ENCODE results near the gene MSRB1.
A peak's percentile ranks its signal among the peaks of the same experiment; 100 is the strongest.
"Not testable (repeated sequence)": the region's sequence is repeated elsewhere in the genome, so short reads cannot be mapped to it uniquely, and the experiment has no call there.

Gene MSRB1

DNA sequence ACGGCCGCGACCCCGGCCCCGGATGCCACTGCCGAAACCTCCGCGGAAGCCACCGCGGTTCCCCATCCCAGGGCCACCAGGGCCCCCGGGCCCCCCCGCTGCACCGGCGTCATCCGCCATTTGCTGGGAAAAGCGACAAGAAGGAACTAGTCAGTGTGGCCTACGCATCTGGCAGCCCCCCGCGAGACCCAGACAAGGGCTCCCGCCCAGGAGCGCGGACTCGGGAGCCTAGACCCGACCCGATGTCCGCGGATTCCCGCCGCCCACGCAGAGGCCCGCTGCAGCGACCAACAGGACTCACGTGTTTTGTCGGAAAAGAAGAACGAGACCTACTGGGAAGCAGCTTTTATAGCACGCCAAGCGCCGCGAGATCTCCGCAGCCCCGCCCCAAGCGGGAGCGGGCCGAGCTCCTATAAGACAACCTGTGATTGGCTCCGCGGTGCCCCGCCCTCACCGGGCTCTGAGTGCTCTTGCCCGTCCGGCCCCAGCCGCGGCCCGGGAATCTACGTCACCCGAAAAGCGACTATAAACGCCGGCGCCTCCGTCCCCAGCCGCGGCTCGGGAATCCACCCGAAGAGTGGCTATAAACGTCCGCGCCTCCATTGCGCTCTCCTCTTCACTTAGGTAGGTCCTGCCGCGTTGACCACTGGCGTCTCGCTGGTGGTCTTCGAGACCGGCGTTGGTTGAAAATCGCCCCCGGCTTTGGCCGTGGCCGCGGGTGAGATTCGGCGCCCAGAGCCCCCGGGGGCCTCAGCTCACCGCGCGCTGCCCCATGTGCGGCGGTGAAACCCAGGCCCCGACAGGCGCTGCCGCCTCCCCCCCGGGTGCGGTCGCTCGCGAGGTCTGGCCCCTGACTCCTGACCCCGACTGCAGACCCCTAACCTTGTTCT lies 21.8 kb upstream of the MSRB1 start, which contains the start of gene RPS2:
RPS2 (minus strand) TSS at position 321 of the 890 bp plus-strand sequence; CDS start at position 120, 201 bp downstream.
- peak; percentile 99 for DNase-seq (ENCODE audit: low read depth)
- peak within 1 kb of the TSS; percentile 63 for H3K4me3 ChIP-seq (ENCODE audit: low read length)
- TF ChIP-seq, protein P1, sequence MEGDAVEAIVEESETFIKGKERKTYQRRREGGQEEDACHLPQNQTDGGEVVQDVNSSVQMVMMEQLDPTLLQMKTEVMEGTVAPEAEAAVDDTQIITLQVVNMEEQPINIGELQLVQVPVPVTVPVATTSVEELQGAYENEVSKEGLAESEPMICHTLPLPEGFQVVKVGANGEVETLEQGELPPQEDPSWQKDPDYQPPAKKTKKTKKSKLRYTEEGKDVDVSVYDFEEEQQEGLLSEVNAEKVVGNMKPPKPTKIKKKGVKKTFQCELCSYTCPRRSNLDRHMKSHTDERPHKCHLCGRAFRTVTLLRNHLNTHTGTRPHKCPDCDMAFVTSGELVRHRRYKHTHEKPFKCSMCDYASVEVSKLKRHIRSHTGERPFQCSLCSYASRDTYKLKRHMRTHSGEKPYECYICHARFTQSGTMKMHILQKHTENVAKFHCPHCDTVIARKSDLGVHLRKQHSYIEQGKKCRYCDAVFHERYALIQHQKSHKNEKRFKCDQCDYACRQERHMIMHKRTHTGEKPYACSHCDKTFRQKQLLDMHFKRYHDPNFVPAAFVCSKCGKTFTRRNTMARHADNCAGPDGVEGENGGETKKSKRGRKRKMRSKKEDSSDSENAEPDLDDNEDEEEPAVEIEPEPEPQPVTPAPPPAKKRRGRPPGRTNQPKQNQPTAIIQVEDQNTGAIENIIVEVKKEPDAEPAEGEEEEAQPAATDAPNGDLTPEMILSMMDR (IDR thresholded peaks at IDR 0.05; ENCODE audit: insufficient read depth, low read depth, low read length, missing control alignments) = no peak

- no peak for DNase-seq (ENCODE audit: low read depth)
- TF ChIP-seq, protein P1 (IDR thresholded peaks at IDR 0.05; ENCODE audit: insufficient read depth, low read depth, low read length, missing control alignments) = no peak
- H3K4me3 ChIP-seq (ENCODE audit: low read length) = peak overlapping the region; percentile 63
Observed at GRCh38 chr16:1963806-1964505, 21.0 kb upstream of the MSRB1 start.

DNA sequence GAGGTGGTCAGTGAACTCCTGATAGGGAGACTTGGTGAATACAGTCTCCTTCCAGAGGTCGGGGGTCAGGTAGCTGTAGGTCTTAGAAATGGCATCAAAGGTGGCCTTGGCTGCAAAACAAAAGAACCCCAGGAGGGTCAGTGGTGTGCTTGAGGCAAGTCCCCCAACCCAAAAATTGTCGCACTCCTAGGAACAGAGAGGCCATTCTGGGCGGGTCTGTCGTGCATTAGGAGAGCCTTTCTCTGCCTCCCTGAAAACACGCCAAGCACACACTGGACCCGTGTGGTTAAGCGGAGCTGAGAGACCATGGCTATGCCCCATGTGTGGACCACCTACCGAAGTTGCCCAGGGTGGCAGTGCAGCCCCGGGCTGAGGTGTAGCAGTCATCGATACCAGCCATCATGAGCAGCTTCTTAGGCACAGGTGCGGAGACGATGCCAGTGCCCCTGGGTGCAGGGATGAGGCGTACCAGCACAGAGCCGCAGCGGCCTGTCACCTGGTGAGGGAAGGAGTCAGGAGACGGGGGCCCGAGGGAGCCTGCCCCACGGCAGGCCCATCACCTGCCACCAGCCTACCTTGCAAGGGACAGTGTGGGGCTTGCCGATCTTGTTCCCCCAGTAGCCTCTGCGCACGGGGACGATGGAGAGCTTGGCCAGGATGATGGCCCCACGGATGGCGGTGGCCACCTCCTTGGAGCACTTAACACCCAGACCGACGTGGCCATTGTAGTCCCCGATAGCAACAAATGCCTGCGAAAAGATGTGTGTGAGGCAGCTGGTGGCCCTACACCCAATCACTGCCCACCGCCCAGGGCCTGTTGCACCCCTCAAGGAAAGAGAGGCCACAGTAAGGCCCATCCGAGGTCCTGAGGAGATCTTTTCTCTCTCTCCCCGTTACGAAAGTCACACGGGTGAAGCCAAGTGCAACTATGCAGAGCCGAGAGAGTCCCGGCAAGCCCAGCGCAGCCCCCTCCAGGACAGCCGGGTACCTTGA lies 19.5 kb upstream of the MSRB1 start:
- H3K4me3 ChIP-seq (ENCODE audit: low read length) = peak overlapping the region; percentile 63
- not testable (repeated sequence) for DNase-seq (ENCODE audit: low read depth)

GRCh38 chr16:1961651-1962067 lies 18.7 kb upstream of the MSRB1 start:
- TF ChIP-seq, protein P1 (IDR thresholded peaks at IDR 0.05; ENCODE audit: insufficient read depth, low read depth, low read length, missing control alignments) = no peak
- no peak overlapping the region for H3K4me3 ChIP-seq (ENCODE audit: low read length)
- DNase-seq (ENCODE audit: low read depth) = no peak

- DNase-seq (ENCODE audit: low read depth) = peak; percentile 69
- peak overlapping the region; percentile 84 for H3K4me3 ChIP-seq (ENCODE audit: low read length)
- TF ChIP-seq, protein P1 (IDR thresholded peaks at IDR 0.05; ENCODE audit: insufficient read depth, low read depth, low read length, missing control alignments) = no peak
Observed at GRCh38 chr16:1960665-1961630, 17.9 kb upstream of the MSRB1 start.

DNA sequence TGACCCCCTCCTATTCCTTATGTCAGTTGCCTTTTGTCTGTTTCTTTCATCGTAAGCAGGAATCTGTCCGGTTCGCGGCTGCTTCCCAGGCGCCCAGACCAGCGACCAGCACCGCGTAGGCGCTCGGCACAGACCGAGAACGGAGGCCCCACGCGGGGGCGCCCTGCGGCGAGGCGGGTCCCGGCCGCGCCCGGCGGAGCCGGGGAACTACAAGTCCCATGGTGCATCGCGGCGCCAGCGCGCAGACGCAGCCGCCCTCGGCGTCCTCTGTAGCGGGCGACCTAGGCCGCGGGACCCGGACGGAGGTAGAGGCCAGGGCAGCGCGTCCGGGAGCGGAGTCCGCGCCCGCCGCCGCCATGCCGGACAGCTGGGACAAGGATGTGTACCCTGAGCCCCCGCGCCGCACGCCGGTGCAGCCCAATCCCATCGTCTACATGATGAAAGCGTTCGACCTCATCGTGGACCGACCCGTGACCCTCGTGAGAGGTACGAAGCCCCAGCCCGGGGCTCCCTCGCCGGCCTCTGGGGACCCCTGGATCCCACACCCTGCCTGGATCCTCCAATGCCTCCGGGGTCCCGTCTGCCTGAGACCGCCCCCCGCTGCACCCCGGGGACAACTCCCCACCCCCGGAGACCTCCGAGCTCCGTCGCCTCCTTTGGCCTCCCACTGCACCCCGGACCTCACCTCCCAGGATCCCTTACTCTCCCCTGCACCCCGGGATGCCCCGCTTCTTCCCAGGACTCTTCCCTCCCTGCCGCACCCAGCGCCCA lies 16.5 kb upstream of the MSRB1 start, which contains the start of gene NDUFB10:
NDUFB10 (plus strand) TSS at position 270 of the 771 bp plus-strand sequence; CDS start at position 357, 87 bp downstream.
- TF ChIP-seq, protein P1 (IDR thresholded peaks at IDR 0.05; ENCODE audit: insufficient read depth, low read depth, low read length, missing control alignments) = peak; percentile 22
- DNase-seq (ENCODE audit: low read depth) = peak; percentile 89
- H3K4me3 ChIP-seq (ENCODE audit: low read length) = peak within 1 kb of the TSS; percentile 84

Measured in epithelial cell of esophagus (primary cell).